Stimulated activated CD4-positive, alpha-beta T cell treated with anti-CD3 and anti-CD28 coated beads, Interleukin-15, amount 100 ng/mL, for 48 hours (primary cell): ENCODE results near the gene TRIM33.
A peak's percentile ranks its signal among the peaks of the same experiment; 100 is the strongest.
"Not testable (repeated sequence)": the region's sequence is repeated elsewhere in the genome, so short reads cannot be mapped to it uniquely, and the experiment has no call there.

Experiments used
- DNase-seq, 2 donors: peaks; one replicate each; pipeline ENCODE4 v3.0.0-alpha.2; 2020; ENCODE audit warnings: low read depth in 2 of 2

TRIM33 gene

GRCh38 chr1:114510274-114511031 lies 550 bp downstream of the TRIM33 start:
- peak; percentile 18 to 20 for DNase-seq

DNA sequence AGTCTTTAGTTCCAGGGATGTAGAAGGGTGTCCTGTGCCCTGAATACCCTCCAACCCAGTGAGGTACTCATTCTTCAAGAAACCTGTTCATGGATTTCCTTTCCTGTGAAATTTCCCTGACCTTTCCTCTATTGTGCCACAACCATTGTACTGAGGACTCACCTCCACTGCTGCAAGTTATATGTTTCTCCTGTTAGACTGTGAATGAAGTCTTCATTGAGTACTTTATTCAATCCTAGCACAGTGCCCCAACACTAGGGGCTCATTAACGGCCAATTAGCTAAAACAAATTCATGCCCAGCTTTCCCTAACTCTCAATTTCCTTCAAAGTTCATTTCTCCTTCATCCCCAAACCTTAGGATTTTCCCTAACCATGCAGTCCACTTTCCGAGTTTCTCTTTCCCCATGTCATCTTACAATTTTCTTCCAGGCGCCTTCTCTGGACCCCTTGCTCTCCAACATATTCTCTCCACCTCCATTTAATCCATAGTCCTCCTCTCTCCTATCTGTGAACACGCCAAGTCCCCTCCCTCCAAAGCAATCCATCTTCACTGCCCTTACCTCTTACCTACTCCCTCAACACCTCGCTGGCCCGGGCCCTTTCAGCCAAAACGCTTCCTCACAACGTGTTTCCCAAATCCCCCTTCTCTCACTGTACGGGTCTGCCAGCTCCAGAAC lies 1.3 kb downstream of the TRIM33 start:
- DNase-seq: no peak

GRCh38 chr1:114508386-114508898 lies 2.6 kb downstream of the TRIM33 start:
- no peak for DNase-seq

- DNase-seq: no peak
Measured at GRCh38 chr1:114507513-114507912, 3.5 kb downstream of the TRIM33 start.

DNA sequence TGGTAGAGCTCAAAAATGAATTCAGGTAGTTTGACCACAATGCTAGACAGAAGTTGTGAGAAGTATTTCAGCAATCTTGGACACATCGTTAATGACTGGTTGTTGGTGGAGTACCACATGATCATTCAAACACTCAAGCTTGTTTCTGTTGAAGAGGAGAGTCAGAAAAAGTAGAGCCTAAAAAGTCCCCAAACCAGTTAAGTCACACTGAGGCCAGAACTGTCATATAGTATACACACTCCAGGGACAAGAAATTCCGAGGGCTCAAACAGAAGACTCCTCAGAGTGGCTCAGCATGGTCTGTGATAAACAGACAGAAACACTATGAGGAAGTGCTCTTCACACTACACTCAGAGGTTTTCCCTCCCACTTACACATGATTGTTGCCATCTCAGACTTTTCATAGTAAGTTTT lies 5.8 kb downstream of the TRIM33 start:
- DNase-seq: no peak

- no peak for DNase-seq
Measured at GRCh38 chr1:114503916-114504422, 7.0 kb downstream of the TRIM33 start.

DNA sequence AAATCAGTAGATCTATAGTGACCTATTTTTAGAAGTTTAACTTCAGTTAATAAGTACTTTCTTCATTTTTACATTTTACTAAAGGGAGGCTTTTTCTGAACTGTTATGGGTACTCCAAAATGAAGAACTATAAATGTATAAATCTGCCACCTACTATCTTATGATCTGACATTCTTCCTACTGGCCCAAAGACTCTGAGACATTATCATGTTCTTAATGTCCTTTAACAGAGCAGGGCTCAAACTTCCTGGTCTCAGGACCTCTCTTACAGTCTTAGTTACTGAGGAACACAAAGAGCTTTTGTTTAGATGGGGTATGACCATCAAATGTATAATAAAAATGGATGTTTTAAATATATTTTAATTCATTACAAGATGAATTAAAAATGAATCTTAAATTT lies 8.9 kb downstream of the TRIM33 start:
- DNase-seq: no peak

GRCh38 chr1:114499478-114499877 lies 11.5 kb downstream of the TRIM33 start:
- no peak for DNase-seq

DNA sequence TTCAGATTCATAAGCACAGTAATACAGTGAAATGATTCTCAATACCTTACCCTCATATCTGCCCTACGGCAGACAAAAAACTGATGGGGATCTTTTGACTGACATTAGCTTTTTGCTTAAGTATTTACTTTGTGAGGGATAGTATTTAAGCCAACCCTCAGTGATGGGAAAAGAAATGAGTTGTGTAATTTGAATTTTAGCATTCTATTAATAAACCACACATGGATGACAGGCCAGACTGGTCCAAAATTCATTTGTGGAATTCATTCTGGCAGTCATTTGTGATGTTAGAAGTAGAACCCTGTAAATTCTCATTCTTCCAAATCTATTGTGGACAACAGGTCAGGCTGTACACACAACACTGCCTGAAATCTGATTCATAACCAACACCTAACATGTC lies 14.9 kb downstream of the TRIM33 start:
- no peak for DNase-seq

GRCh38 chr1:114495486-114495885 lies 15.5 kb downstream of the TRIM33 start:
- DNase-seq: no peak

GRCh38 chr1:114492978-114493377 lies 18.0 kb downstream of the TRIM33 start:
- DNase-seq: no peak

GRCh38 chr1:114490274-114490693 lies 20.7 kb downstream of the TRIM33 start:
- DNase-seq: no peak

DNA sequence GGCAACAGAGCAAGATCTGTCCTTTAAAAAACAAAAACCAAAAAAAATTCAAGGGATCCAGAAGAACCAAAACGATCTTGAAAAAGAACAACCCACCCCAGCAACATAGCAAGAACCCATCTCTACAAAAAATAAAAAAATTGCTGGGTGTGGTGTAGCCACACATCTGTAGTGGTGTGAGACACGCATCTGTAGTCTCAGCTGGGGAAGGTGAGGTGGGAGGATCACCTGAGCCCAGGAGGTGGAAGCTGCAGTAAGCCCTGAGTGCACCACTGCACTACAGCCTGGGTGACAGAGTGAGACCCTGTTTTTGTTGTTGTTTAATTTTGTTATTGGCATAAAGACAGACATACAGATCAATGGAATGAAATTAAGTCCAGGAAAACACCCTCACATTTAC lies 22.3 kb downstream of the TRIM33 start:
- DNase-seq: no peak

DNA sequence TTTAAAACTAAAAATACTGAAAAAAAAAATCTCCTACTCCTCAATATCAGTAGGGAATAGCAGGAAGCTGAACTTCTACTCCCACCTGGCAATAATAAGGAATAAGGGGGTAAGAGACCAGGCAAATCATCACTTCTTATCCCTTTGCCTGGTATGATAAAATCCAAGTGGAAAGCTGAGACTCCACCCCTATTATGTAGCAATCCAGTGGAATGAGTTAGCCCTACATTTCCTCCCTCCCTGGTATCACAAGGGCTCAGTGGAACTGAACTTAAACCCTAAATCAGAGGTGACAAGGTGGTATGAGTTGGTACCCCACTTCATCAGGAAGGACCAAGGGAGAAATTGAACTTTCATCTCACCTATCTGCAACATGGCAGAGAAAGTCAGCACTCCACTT lies 25.7 kb downstream of the TRIM33 start:
- no peak for DNase-seq

DNA sequence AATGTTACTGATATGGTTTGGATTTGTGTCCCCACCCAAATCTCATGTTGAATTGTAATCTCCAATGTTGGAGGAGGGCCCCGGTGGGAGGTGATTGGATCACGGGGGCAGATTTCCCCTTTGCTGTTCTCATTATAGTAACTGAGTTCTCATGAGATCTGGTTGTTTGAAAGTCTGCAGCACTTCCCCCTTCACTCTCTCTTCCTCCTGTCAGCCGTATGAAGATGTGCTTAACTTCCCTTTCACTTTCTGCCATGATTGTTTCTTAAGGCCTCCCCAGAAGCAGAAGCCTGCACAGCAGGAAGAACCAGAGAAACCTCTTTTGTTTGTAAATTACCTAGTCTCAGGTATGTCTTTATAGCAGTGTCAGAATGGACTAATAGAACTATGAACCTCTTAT lies 28.4 kb downstream of the TRIM33 start:
- DNase-seq: no peak

GRCh38 chr1:114479636-114480035 lies 31.4 kb downstream of the TRIM33 start:
- DNase-seq: not testable (repeated sequence)

DNA sequence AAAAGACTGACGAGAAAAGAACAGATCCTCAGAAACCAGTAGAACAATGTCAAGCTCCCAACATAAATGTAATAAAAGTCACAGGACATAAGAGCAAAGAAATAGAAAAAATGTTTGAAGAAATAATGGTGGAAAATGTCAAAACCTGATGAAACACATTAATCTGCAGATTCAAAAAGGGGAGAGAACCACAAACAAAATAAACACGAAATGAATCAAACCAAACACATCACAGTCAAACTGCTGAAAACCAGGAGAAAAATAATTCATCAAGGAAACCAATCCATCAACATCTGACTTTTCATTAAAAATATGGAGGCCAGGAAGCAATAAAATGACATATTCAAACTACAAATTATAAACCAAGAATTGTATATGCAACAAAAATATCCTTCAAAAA lies 31.9 kb downstream of the TRIM33 start:
- no peak for DNase-seq

- no peak for DNase-seq
Measured at GRCh38 chr1:114473796-114474195, 37.2 kb downstream of the TRIM33 start.

- DNase-seq: no peak
Measured at GRCh38 chr1:114472408-114472807, 38.6 kb downstream of the TRIM33 start.

GRCh38 chr1:114470681-114471080 lies 40.3 kb downstream of the TRIM33 start:
- no peak for DNase-seq

DNA sequence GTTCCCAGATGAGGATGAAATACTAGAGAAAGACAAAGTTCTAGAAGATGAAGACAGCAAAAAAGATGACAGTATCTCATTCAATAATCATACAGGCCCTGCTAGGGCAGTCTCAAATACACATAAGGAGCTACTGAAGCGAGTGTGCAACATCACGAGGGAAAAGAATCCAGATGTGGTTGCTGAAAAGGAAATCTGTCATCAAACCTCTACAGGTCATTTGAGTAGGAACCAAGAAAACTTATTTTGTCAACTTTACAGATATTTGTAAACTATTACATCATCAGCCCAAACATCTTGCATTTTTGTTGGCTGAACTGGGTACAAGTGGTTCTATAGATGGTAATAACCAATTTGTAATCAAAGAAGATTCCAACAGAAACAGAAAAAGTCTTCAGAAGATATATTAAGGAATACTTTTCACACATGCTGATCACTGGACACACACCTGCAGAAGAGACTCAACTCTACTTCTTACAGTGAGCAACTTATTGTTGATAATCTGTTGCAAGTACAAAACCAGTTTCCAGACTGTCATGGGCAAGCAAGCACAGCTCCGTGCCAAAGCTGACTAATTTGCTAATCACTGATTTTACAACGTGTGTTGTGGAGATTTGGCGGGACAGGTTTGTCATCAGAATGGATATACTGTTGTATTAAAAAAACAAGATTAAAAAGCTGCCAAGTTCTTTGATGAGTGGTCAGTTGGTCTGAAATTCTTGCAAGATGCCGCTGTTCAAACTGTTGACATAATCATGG lies 42.1 kb downstream of the TRIM33 start:
- DNase-seq: no peak

- DNase-seq: no peak
Measured at GRCh38 chr1:114468047-114468446, 43.0 kb downstream of the TRIM33 start.
